Mucosa of descending colon (tissue), 3 donors: ENCODE data around the gene SULT4A1. TPM values are rescaled to one million over a fixed set of nuclear protein-coding genes. Genes with fewer than 3 reads are reported as not detected.

Experiments used
- ATAC-seq: fragments of 200-7000 bp; cut with Tn5 transposase; one replicate; pipeline ENCODE4 v1.9.1; 2020; ENCODE audit warnings: mild to moderate bottlenecking, moderate library complexity
- DNase-seq, 3 donors: peaks; one replicate each; pipeline ENCODE4 v3.0.0-alpha.2; 2020
- H3K36me3 ChIP-seq: fragments of 200-600 bp; one replicate; pipeline ENCODE4 v1.8.0; 2021; ENCODE audit warnings: low read depth, mild to moderate bottlenecking
- H3K4me1 ChIP-seq: fragments of 200-600 bp; one replicate; pipeline ENCODE4 v1.8.0; 2021; ENCODE audit warnings: low read depth, mild to moderate bottlenecking
- H3K4me3 ChIP-seq: fragments of 200-600 bp; one replicate; pipeline ENCODE4 v1.8.0; 2021; ENCODE audit warnings: mild to moderate bottlenecking
- H3K9me3 ChIP-seq: fragments of 200-600 bp; one replicate; pipeline ENCODE4 v1.8.0; 2021; ENCODE audit warnings: mild to moderate bottlenecking
- CTCF ChIP-seq: fragments of 200-600 bp; IDR thresholded peaks from one replicate; pipeline ENCODE4 v1.8.0; 2022; ENCODE audit warnings: antibody characterized with exemption, mild to moderate bottlenecking
- intact Hi-C, 2 donors: fragments of 100-400 bp; cut with DNase I in 1 of 2; cut with micrococcal nuclease in 1 of 2; formaldehyde crosslinking; loops; one replicate each; pipeline versions ENCODE4 v1.11.0 to v1.11.1; 2022; cut with DNase I, micrococcal nuclease
- total RNA-seq, 3 donors: library from RNA; stranded (reverse); fragmentation: NEBNext Ultra II Directional in 2 of 3; extraction: Animal tissue kit (Norgen Biotek cat#: 25700) in 2 of 3; gene quantifications; one replicate each; pipeline versions ENCODE4 v1.2.1 to v1.2.4, GENCODE V29; 2021 to 2023
- donor health status: DM: no; HTN: no; CAD: no; lungs with moderate emphysema.
- donor health status: DM: no; HTN: no; CAD: no.
- donor health status: DM: no; HTN: yes; CAD: no.

SULT4A1 gene
- total RNA-seq, 3 donors from 2014 or later, result 0.34 to 4.1 TPM; not detected in 1

GRCh38 chr22:43889201-43889859 is 27.0 kb upstream of the SULT4A1 start:
- DNase-seq (no peak), ATAC-seq (no peak)
- Histone ChIP-seq H3K9me3 (no peaks in the 10 kb centered on the region), H3K36me3 (no peaks in the 10 kb centered on the region), H3K4me1 (peaks cover 5% of the 10 kb centered on the region), H3K4me3 (no peak overlapping the region)
- intact Hi-C loops, result no loop called here
- no peak for TF ChIP-seq CTCF

- intact Hi-C loops, result no loop called here
- no peak for TF ChIP-seq CTCF
- ATAC-seq, result no peak
- Histone ChIP-seq H3K4me1 (peaks cover 5% of the 10 kb centered on the region), H3K36me3 (no peaks in the 10 kb centered on the region), H3K9me3 (no peaks in the 10 kb centered on the region), H3K4me3 (no peak overlapping the region)
- no peak for DNase-seq
These were observed 26.4 kb upstream of the SULT4A1 start for GRCh38 chr22:43888740-43889139.

- ATAC-seq (no peak), DNase-seq (no peak)
- H3K4me1 ChIP-seq, result peaks cover 5% of the 10 kb centered on the region
- no peaks in the 10 kb centered on the region for H3K9me3 ChIP-seq
- no peaks in the 10 kb centered on the region for H3K36me3 ChIP-seq
- intact Hi-C loops, result no loop called here
- no peak overlapping the region for H3K4me3 ChIP-seq
- no peak for TF ChIP-seq CTCF
These were observed 25.1 kb upstream of the SULT4A1 start for GRCh38 chr22:43887391-43887790.

GRCh38 chr22:43886231-43886630 is 23.9 kb upstream of the SULT4A1 start:
- intact Hi-C loops, result no loop called here
- Histone ChIP-seq H3K4me3 (no peak overlapping the region), H3K36me3 (no peaks in the 10 kb centered on the region), H3K9me3 (no peaks in the 10 kb centered on the region), H3K4me1 (peaks cover 3% of the 10 kb centered on the region)
- ATAC-seq, result no peak
- no peak for TF ChIP-seq CTCF
- DNase-seq, result peak in 1 of 3 donors; percentile 7

GRCh38 chr22:43885786-43886185 is 23.5 kb upstream of the SULT4A1 start:
- no peaks in the 10 kb centered on the region for H3K36me3 ChIP-seq
- intact Hi-C loops, result no loop called here
- H3K4me3 ChIP-seq, result no peak overlapping the region
- no peak for DNase-seq
- ATAC-seq, result no peak
- no peak for TF ChIP-seq CTCF
- no peaks in the 10 kb centered on the region for H3K9me3 ChIP-seq
- H3K4me1 ChIP-seq, result no peaks in the 10 kb centered on the region

- ATAC-seq (no peak), DNase-seq (no peak)
- no peaks in the 10 kb centered on the region for H3K9me3 ChIP-seq
- no peak for TF ChIP-seq CTCF
- no peaks in the 10 kb centered on the region for H3K4me1 ChIP-seq
- intact Hi-C loops, result no loop called here
- H3K36me3 ChIP-seq, result no peaks in the 10 kb centered on the region
- no peak overlapping the region for H3K4me3 ChIP-seq
These were observed 23.0 kb upstream of the SULT4A1 start for GRCh38 chr22:43885319-43885671.
